GM12874 (cell line): ENCODE measurements around the gene NAV1.

Experiments used
- TF ChIP-seq, protein P1 (sequence below): IDR thresholded peaks from 2 replicates; pipeline ENCODE4 v1.5.1; 2011; ENCODE audit warnings: low read depth, mild to moderate bottlenecking, control low read depth, low read length, moderate library complexity; ENCODE audit not compliant: insufficient read depth

The NAV1 gene

GRCh38 chr1:201551877-201552731, 13.2 kb downstream of the NAV1 start:
- TF ChIP-seq, protein P1, sequence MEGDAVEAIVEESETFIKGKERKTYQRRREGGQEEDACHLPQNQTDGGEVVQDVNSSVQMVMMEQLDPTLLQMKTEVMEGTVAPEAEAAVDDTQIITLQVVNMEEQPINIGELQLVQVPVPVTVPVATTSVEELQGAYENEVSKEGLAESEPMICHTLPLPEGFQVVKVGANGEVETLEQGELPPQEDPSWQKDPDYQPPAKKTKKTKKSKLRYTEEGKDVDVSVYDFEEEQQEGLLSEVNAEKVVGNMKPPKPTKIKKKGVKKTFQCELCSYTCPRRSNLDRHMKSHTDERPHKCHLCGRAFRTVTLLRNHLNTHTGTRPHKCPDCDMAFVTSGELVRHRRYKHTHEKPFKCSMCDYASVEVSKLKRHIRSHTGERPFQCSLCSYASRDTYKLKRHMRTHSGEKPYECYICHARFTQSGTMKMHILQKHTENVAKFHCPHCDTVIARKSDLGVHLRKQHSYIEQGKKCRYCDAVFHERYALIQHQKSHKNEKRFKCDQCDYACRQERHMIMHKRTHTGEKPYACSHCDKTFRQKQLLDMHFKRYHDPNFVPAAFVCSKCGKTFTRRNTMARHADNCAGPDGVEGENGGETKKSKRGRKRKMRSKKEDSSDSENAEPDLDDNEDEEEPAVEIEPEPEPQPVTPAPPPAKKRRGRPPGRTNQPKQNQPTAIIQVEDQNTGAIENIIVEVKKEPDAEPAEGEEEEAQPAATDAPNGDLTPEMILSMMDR: no peak

GRCh38 chr1:201552941-201553351, 14.0 kb downstream of the NAV1 start:
- TF ChIP-seq, protein P1: no peak

GRCh38 chr1:201553496-201554189, 14.7 kb downstream of the NAV1 start:
- TF ChIP-seq, protein P1: no peak

DNA sequence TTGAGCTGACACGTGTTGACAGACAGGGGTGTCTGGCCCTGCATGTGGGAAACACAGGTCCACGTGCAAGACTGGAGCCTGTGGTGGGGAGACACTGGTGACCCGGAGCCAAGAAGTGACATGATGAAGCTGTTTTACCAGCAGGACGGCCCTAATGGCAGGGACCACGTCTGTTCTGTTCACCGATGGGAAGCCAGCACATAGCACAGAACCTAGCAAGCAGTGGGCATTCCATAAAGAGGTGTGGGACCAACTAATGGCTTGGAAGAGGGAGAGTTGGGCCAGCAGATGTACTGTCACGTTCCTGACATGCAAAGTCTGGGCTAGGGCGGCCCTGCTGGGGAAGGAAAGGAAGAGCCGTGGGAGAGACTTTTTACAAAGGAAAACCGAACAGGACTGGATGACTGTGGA, 15.3 kb downstream of the NAV1 start:
- TF ChIP-seq, protein P1: no peak

DNA sequence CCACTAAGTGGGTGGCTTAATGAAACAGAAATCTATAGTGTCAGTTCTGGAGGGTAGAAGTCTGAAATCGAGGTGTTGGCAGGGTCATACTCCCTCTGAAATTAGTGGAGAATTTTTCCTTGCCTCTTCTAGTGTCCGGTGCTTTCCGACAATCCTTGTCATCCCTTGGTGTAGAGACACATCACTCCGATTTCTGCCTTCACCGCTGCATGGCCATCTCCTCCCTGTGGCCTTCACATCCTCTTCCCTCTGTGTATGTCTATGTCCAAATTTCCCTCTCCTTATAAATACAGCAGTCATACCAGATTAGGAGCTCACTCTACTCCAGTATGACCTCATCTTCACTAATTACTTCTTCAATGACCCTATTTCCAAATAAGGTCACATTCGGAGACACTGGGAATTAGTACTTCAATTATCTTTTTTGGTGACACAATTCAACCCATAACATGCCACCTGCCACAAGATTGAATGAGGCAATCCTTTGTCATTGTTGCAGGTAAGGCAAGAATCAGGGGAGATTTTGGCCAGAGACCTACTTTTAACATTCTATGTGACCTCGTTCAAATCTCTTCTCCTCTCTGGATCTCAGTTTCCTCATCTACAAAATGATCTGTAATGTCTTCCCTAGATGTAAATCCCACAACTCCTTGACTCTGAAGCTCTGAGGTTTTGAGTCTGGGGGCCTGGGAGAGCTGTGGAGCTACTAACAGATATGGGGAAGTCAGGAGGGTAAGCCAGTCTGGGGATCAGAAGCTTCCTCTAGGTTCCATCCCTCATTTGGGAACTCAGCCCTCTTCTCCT, 16.1 kb downstream of the NAV1 start:
- TF ChIP-seq, protein P1: no peak

DNA sequence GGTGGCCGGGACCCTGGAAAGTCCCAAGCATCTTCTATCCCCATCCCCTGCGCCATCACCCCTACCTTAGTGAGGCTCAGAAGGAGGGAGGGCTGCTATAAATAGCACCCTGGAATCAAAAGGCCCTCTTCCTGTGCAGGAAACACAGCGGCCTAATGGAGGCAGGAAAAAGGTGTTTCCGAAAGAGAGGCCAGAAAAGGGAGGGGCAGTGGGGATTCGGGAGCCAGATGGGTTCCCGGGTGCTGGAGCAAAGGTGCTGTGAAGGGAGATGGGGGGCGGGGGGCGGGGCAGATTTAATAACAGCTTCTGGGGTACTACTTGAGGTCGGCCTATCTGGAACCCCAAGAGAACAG, 16.6 kb downstream of the NAV1 start:
- TF ChIP-seq, protein P1: no peak

DNA sequence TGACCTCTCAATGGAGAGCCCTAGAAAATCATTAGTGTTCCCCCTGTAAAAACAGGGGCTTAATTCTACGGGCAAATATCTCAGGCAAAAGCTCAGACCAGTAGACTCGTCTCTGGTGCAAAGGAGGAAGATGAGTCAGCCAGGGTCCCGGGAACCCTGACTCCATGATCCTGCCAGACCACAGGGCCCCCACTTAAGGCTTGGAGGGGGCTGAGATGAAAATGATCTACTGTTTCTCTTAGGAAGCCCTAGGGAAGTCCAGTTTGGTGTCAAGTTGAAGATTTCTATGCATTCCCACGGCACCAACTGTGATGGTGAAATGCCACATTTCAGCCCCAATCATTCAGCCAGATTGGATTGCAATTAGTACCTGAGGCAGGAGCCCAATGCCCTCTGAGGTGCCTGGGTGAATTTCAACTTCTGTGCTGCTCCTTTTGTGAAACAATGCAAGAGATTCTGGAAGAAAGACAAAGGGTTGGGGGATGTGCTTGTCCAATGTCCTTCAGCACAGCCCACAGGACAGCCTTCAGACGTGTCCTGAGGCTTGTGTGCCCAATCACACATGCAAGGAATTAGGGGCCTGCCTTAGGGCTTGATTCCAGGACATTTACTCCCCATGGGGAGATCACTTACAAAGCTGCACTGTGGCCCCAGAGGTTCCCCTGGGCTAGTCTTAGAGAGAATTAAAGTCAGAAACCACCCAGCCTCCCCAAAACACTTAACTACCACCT, 18.1 kb downstream of the NAV1 start:
- TF ChIP-seq, protein P1: no peak
